H1 (cell line): ENCODE measurements around the gene MAP1LC3C. TPM values are rescaled to one million over a fixed set of nuclear protein-coding genes. Genes with fewer than 3 reads are reported as not detected.

ENCODE experiments used
- CTCF ChIA-PET: fragments of 300-600 bp; sonication (Branson Sonifier 250); formaldehyde crosslinking; loops from one replicate; lab custom pipeline; 2021; ENCODE audit not compliant: partially characterized antibody; lab: Charles Lee
- POLR2A ChIA-PET: fragments of 300-600 bp; sonication (Branson Sonifier 250); formaldehyde crosslinking; loops from one replicate; lab custom pipeline; 2021; ENCODE audit warnings: inconsistent platforms; ENCODE audit not compliant: partially characterized antibody; lab: Charles Lee
- DNase-seq, 2 experiments: peaks; one replicate each; pipeline versions ENCODE4 v3.0.0 to v3.0.0-alpha.2; 2010 to 2022; ENCODE audit warnings: low spot score in 2 of 2, low read depth in 1 of 2, mixed read lengths in 1 of 2
- FAIRE-seq: peaks from 2 replicates; lab custom pipeline; 2011; peaks lifted over from hg19 to GRCh38; lab: Jason Lieb, UNC
- H2AFZ ChIP-seq: 2 replicates; pipeline ENCODE4 v1.8.1; 2012; ENCODE audit warnings: low read length, inconsistent platforms
- H2AK5ac ChIP-seq: 2 replicates; pipeline ENCODE4 v1.6.1; 2013; ENCODE audit warnings: low read depth, low read length
- H2BK120ac ChIP-seq: replicated peaks from 2 replicates; pipeline ENCODE3; 2013; ENCODE audit warnings: low read depth, low read length, inconsistent platforms
- H2BK12ac ChIP-seq: 2 replicates; pipeline ENCODE4 v1.6.1; 2013; ENCODE audit warnings: low read depth, low read length
- H2BK15ac ChIP-seq: 2 replicates; pipeline ENCODE4 v1.6.1; 2013; ENCODE audit warnings: low read length
- H2BK20ac ChIP-seq: 2 replicates; pipeline ENCODE4 v1.6.1; 2013; ENCODE audit warnings: low read length
- H2BK5ac ChIP-seq: 2 replicates; pipeline ENCODE4 v1.6.1; 2013; ENCODE audit warnings: low read depth, low read length
- H3K14ac ChIP-seq: 2 replicates; pipeline ENCODE4 v1.6.1; 2013; ENCODE audit warnings: inconsistent platforms; ENCODE audit not compliant: insufficient read length
- H3K18ac ChIP-seq: 2 replicates; pipeline ENCODE4 v1.6.1; 2013; ENCODE audit warnings: low read length; ENCODE audit errors: extremely low read depth
- H3K23ac ChIP-seq: 2 replicates; pipeline ENCODE4 v1.6.1; 2013; ENCODE audit warnings: inconsistent platforms; ENCODE audit not compliant: insufficient read length
- H3K23me2 ChIP-seq: 2 replicates; pipeline ENCODE4 v1.6.1; 2013; ENCODE audit warnings: low read depth, low read length
- H3K27ac ChIP-seq: 2 replicates; pipeline ENCODE4 v1.6.1; 2011; ENCODE audit warnings: low read depth, low read length, inconsistent platforms
- H3K27me3 ChIP-seq, 4 experiments: replicated peaks in 1 of 4; 1 replicate in 1 of 4; 2 replicates in 3 of 4; pipeline versions ENCODE4 v1.6.1 to v1.8.1; 2011 to 2013; ENCODE audit warnings: low read length in 3 of 4, mild to moderate bottlenecking in 3 of 4, inconsistent platforms in 2 of 4, mixed read lengths in 2 of 4, moderate library complexity in 1 of 4; ENCODE audit not compliant: control insufficient read depth in 3 of 4, insufficient read depth in 3 of 4; ENCODE audit errors: extremely low read depth in 1 of 4
- H3K36me3 ChIP-seq, 4 experiments: 2 replicates each; pipeline versions ENCODE4 v1.6.1 to v1.8.1; 2011 to 2013; ENCODE audit warnings: mild to moderate bottlenecking in 4 of 4, low read length in 3 of 4, moderate library complexity in 2 of 4, control low read depth in 1 of 4, inconsistent platforms in 1 of 4; ENCODE audit not compliant: insufficient read depth in 4 of 4, control insufficient read depth in 2 of 4
- H3K4ac ChIP-seq: replicated peaks from 2 replicates; pipeline ENCODE3; 2013; ENCODE audit warnings: low read length, low read depth, mixed read lengths, inconsistent platforms; ENCODE audit not compliant: insufficient read length
- H3K4me1 ChIP-seq, 4 experiments: replicated peaks in 1 of 4; 1 replicate in 1 of 4; 2 replicates in 3 of 4; pipeline versions ENCODE4 v1.6.1 to v1.8.1; 2011 to 2013; ENCODE audit warnings: low read length in 3 of 4, inconsistent platforms in 2 of 4, mixed read lengths in 1 of 4; ENCODE audit not compliant: insufficient read depth in 4 of 4, control insufficient read depth in 3 of 4
- H3K4me2 ChIP-seq, 2 experiments: 2 replicates each; pipeline versions ENCODE4 v1.6.1 to v1.8.1; 2011 to 2013; ENCODE audit warnings: low read depth in 2 of 2, low read length in 2 of 2, control low read depth in 1 of 2, inconsistent platforms in 1 of 2, mild to moderate bottlenecking in 1 of 2; ENCODE audit not compliant: insufficient read depth in 1 of 2
- H3K4me3 ChIP-seq, 4 experiments: fragments of 200-600, 300-600 bp in 1 of 4; sonication (generic), shearing (Covaris generic), sonication (Bioruptor Twin) in 1 of 4; 2 replicates each; pipeline versions ENCODE4 v1.5.1 to v1.8.1; 2011 to 2016; ENCODE audit warnings: low read length in 4 of 4, low read depth in 3 of 4, control low read depth in 2 of 4, inconsistent platforms in 2 of 4, mild to moderate bottlenecking in 2 of 4, mixed read lengths in 1 of 4, moderate library complexity in 1 of 4; ENCODE audit not compliant: insufficient read depth in 2 of 4; ENCODE audit errors: extremely low read depth in 1 of 4
- H3K56ac ChIP-seq: replicated peaks from 2 replicates; pipeline ENCODE3; 2013; ENCODE audit warnings: low read depth, mild to moderate bottlenecking, mixed read lengths, low read length, inconsistent platforms; ENCODE audit not compliant: insufficient read length
- H3K79me1 ChIP-seq: 2 replicates; pipeline ENCODE4 v1.6.1; 2013; ENCODE audit warnings: low read depth, low read length, control low read depth
- H3K79me2 ChIP-seq, 2 experiments: 2 replicates each; pipeline versions ENCODE4 v1.6.1 to v1.8.1; 2012 to 2013; ENCODE audit warnings: low read length in 2 of 2, mild to moderate bottlenecking in 2 of 2, inconsistent platforms in 1 of 2; ENCODE audit not compliant: insufficient read depth in 2 of 2, control insufficient read depth in 1 of 2
- H3K9ac ChIP-seq, 4 experiments: replicated peaks in 1 of 4; 1 replicate in 1 of 4; 2 replicates in 3 of 4; pipeline versions ENCODE4 v1.6.1 to v1.8.1; 2011 to 2013; ENCODE audit warnings: low read depth in 3 of 4, low read length in 3 of 4, control low read depth in 2 of 4, mild to moderate bottlenecking in 2 of 4, moderate library complexity in 2 of 4, inconsistent platforms in 1 of 4; ENCODE audit errors: extremely low read depth in 1 of 4
- H3K9me3 ChIP-seq, 2 experiments: 2 replicates each; pipeline versions ENCODE4 v1.6.1 to v1.8.1; 2012 to 2013; ENCODE audit warnings: mild to moderate bottlenecking in 2 of 2, moderate library complexity in 2 of 2, control low read depth in 1 of 2, inconsistent platforms in 1 of 2, low read depth in 1 of 2, low read length in 1 of 2, mixed read lengths in 1 of 2; ENCODE audit not compliant: insufficient read depth in 2 of 2
- H4K20me1 ChIP-seq, 2 experiments: replicated peaks in 1 of 2; 2 replicates each; pipeline versions ENCODE3 to v1.8.1; 2011 to 2013; ENCODE audit warnings: inconsistent platforms in 2 of 2, low read length in 2 of 2, mild to moderate bottlenecking in 1 of 2; ENCODE audit not compliant: insufficient read depth in 2 of 2, control insufficient read depth in 1 of 2
- H4K5ac ChIP-seq: 2 replicates; pipeline ENCODE4 v1.6.1; 2013; ENCODE audit warnings: low read length, low read depth, mixed read lengths, inconsistent platforms; ENCODE audit not compliant: insufficient read length
- H4K8ac ChIP-seq: 2 replicates; pipeline ENCODE4 v1.8.0; 2013; ENCODE audit warnings: mild to moderate bottlenecking, moderate library complexity, low read length, inconsistent platforms; ENCODE audit not compliant: insufficient read depth; ENCODE audit errors: extremely low read depth
- H4K91ac ChIP-seq: replicated peaks from 2 replicates; pipeline ENCODE3; 2013; ENCODE audit warnings: low read length, mixed read lengths, inconsistent platforms; ENCODE audit not compliant: insufficient read length
- BRCA1 ChIP-seq: IDR thresholded peaks from 2 replicates; pipeline ENCODE4 v1.6.1; 2012; ENCODE audit warnings: low read depth, low read length, improper control_type of control experiment
- CBX5 ChIP-seq: fragments of 300-800, 300-1000 bp; sonication (generic); IDR thresholded peaks from 2 replicates; pipeline ENCODE4 v1.7.1; 2016; ENCODE audit warnings: antibody characterized with exemption, low read length, low read depth
- KDM4A ChIP-seq: IDR thresholded peaks from one replicate; pipeline ENCODE4 v1.7.1; 2012; ENCODE audit warnings: low read depth, mild to moderate bottlenecking, moderate library complexity, low read length, inconsistent platforms; ENCODE audit not compliant: severe bottlenecking
- RAD21 ChIP-seq, 2 experiments: IDR thresholded peaks in 1 of 2; conservative IDR thresholded peaks in 1 of 2; 2 replicates each; pipeline ENCODE4 v1.6.1; 2011; ENCODE audit warnings: low read depth in 2 of 2, low read length in 2 of 2, improper control_type of control experiment in 1 of 2, inconsistent platforms in 1 of 2, mild to moderate bottlenecking in 1 of 2, moderate library complexity in 1 of 2
- SAP30 ChIP-seq: fragments of 300-600 bp; sonication (generic); IDR thresholded peaks from 2 replicates; pipeline ENCODE4 v1.7.1; 2012; ENCODE audit warnings: low read length, moderate library complexity, mild to moderate bottlenecking, inconsistent platforms; ENCODE audit not compliant: insufficient read depth, insufficient replicate concordance
- SIX5 ChIP-seq: IDR thresholded peaks from 2 replicates; pipeline ENCODE4 v1.6.1; 2011; ENCODE audit warnings: mild to moderate bottlenecking, low read depth, low read length
- WGBS, 2 experiments: shearing (Covaris generic) in 1 of 2; methylation state at CpG; one replicate each; pipeline versions ENCODE4 v1.1.6 to v1.1.7; 2013 to 2015; ENCODE audit warnings: low lambda C conversion rate in 2 of 2, mixed read lengths in 2 of 2, inconsistent platforms in 1 of 2, low coverage in 1 of 2, missing lambda C conversion rate in 1 of 2; ENCODE audit not compliant: insufficient replicate concordance in 2 of 2, insufficient coverage in 1 of 2, insufficient read length in 1 of 2; ENCODE audit errors: extremely low coverage in 1 of 2, missing lambda C conversion rate in 1 of 2; 5-methylcytosine and 5-hydroxymethylcytosine counted together
- polyA plus RNA-seq, 7 experiments: library from polyadenylated mRNA; depleted of rRNA in 3 of 7; stranded (reverse) in 5 of 7; unstranded in 2 of 7; fragments of >200 nt in 5 of 7; fragments of 200-250 nt in 2 of 7; gene quantifications; 1 replicate in 5 of 7; 2 replicates in 1 of 7; 4 replicates in 1 of 7; pipeline versions ENCODE4 v1.2.1 to v1.2.3, GENCODE V29; 2011 to 2013; ENCODE audit warnings: missing spikeins in 2 of 7, mixed read lengths in 2 of 7
- total RNA-seq: library from RNA; stranded (reverse); fragmentation: NEBNext Ultra II Directional; extraction: Animal tissue kit (Norgen Biotek cat#: 25700); gene quantifications from 2 replicates; pipeline ENCODE4 v1.2.1, GENCODE V29; 2021
- TF ChIP-seq, protein P1 (sequence below): IDR thresholded peaks from 2 replicates; pipeline ENCODE4 v1.6.1; 2012; ENCODE audit warnings: inconsistent platforms

The MAP1LC3C gene
- total and polyA plus RNA-seq, 2 of the 8 experiments (the other 6 are each of a cell fraction or from before 2014, with no cell fraction given), result 1.7 to 3.2 TPM

DNA sequence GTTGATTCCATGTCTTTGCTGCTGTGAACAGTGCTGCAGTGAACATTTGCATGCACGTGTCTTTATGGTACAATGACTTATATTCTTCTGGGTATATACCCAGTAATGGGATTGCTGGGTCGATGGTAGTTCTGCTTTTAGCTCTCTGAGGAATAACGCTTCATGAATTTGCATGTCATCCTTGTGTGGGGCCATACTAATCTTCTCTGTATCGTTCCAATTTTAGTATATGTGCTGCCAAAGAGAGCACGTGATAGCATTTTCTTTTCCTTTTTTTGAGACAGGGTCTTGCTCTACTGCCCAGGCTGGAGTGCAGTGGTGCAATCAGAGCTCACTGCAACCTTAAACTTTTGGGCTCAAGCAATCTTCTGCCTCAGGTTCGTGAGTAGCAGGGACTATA, 24.9 kb upstream of the MAP1LC3C start:
- no peak overlapping the region for H3K4me2 ChIP-seq
- no peak overlapping the region for H3K18ac ChIP-seq
- H3K36me3 ChIP-seq, result no peaks in the 10 kb centered on the region
- H3K9me3 ChIP-seq, result no peaks in the 10 kb centered on the region
- no peaks in the 10 kb centered on the region for H3K23me2 ChIP-seq
- H4K5ac ChIP-seq, result no peak overlapping the region
- no peaks in the 10 kb centered on the region for H3K4me1 ChIP-seq
- FAIRE-seq (no peak), DNase-seq (no peak)
- H2AK5ac ChIP-seq, result no peak overlapping the region
- H3K14ac ChIP-seq, result no peak overlapping the region
- no peak overlapping the region for H2BK12ac ChIP-seq
- H4K8ac ChIP-seq, result no peak overlapping the region
- WGBS, 2 experiments, result 93% methylated on average over 6 of the region's 6 CpGs; no CpG with 5 or more reads in 1 of the 2 experiments
- CTCF ChIA-PET, result interaction anchor here (0.7 to 2.2 kb wide), 6 partner anchors 24 to 444 kb away, joined by 3 to 7 read pairs (median 4); no protein-coding TSS in a partner anchor
- H4K91ac ChIP-seq, result no peak overlapping the region
- no peak overlapping the region for H2BK20ac ChIP-seq
- H3K27me3 ChIP-seq, result no peaks in the 10 kb centered on the region
- H2BK5ac ChIP-seq, result no peak overlapping the region
- no peak overlapping the region for H3K4ac ChIP-seq
- H3K4me3 ChIP-seq, result no peak overlapping the region
- no peak overlapping the region for H3K56ac ChIP-seq
- H4K20me1 ChIP-seq, result no peaks in the 10 kb centered on the region
- no peak overlapping the region for H3K27ac ChIP-seq
- POLR2A ChIA-PET, result no interaction called here
- H3K79me2 ChIP-seq, result no peaks in the 10 kb centered on the region
- H3K9ac ChIP-seq, result no peak overlapping the region
- H3K23ac ChIP-seq, result no peak overlapping the region
- no peaks in the 10 kb centered on the region for H3K79me1 ChIP-seq
- no peak overlapping the region for H2BK15ac ChIP-seq
- no peak overlapping the region for H2AFZ ChIP-seq
- no peak overlapping the region for H2BK120ac ChIP-seq
- TF ChIP-seq CBX5, result no peak
- TF ChIP-seq SIX5, result no peak
- TF ChIP-seq RAD21 (IDR thresholded peaks at IDR 0.05 in 1 of 2, conservative IDR thresholded peaks at IDR 0.05 in 1 of 2; ENCODE audit: low read depth in 2 of 2, low read length in 2 of 2), result no peak
- TF ChIP-seq BRCA1, result no peak
- TF ChIP-seq KDM4A, result no peak
- no peak for TF ChIP-seq SAP30
- TF ChIP-seq, protein P1, sequence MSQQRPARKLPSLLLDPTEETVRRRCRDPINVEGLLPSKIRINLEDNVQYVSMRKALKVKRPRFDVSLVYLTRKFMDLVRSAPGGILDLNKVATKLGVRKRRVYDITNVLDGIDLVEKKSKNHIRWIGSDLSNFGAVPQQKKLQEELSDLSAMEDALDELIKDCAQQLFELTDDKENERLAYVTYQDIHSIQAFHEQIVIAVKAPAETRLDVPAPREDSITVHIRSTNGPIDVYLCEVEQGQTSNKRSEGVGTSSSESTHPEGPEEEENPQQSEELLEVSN, result no peak
